OCI-LY7 (cell line): Measurements from ENCODE around the gene SNAPC5.

ENCODE experiments used
- EZH2phosphoT487 ChIP-seq: fragments of 200-600 bp; sonication (generic); IDR thresholded peaks from 2 replicates; pipeline ENCODE4 v1.6.1; 2018; ENCODE audit warnings: low read depth, borderline replicate concordance, mild to moderate bottlenecking, mixed run types, antibody characterized with exemption, low read length, moderate library complexity, mixed read lengths
- TF ChIP-seq, protein P1 (sequence below): fragments of 200-600 bp; sonication (generic); conservative IDR thresholded peaks from 2 replicates; pipeline ENCODE4 v1.5.1; 2014; ENCODE audit warnings: mild to moderate bottlenecking, antibody characterized with exemption, low read length, moderate library complexity, mixed read lengths

DNA sequence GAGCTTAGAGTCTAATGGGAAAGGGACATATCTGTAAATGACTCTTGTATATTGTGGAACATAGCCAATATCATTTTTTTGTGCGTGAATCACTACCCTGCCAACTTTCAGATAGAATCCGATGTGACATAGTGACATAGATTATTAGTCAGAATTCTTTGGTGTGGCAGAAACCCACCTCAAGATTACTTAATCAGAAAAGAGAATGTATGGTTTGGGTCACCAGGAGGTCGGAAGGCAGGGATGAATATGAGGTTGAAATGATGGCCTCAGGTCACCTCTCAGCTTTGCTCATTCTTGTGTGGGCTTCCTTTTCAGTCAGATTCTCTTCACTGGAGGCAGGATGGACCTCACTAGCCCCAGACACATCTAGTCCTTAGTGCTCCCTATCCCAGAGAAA is 41.4 kb downstream of the SNAPC5 start:
- TF ChIP-seq, protein P1, sequence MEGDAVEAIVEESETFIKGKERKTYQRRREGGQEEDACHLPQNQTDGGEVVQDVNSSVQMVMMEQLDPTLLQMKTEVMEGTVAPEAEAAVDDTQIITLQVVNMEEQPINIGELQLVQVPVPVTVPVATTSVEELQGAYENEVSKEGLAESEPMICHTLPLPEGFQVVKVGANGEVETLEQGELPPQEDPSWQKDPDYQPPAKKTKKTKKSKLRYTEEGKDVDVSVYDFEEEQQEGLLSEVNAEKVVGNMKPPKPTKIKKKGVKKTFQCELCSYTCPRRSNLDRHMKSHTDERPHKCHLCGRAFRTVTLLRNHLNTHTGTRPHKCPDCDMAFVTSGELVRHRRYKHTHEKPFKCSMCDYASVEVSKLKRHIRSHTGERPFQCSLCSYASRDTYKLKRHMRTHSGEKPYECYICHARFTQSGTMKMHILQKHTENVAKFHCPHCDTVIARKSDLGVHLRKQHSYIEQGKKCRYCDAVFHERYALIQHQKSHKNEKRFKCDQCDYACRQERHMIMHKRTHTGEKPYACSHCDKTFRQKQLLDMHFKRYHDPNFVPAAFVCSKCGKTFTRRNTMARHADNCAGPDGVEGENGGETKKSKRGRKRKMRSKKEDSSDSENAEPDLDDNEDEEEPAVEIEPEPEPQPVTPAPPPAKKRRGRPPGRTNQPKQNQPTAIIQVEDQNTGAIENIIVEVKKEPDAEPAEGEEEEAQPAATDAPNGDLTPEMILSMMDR, result no peak
- no peak for TF ChIP-seq EZH2phosphoT487
